HepG2 (cell line): ENCODE results near the gene STN1.

ENCODE experiments used
- CTCF ChIP-seq: sonication (generic); formaldehyde crosslinking; IDR thresholded peaks from 2 replicates; pipeline ENCODE4 v1.5.0; 2020; ENCODE audit warnings: mild to moderate bottlenecking, missing genetic modification reagents, moderate library complexity
- FOXK1 ChIP-seq: sonication (generic); formaldehyde crosslinking; IDR thresholded peaks from 2 replicates; pipeline ENCODE4 v1.4.0; 2020; ENCODE audit warnings: low read depth, missing genetic modification reagents, borderline replicate concordance
- HDAC6 ChIP-seq: fragments of 200-600 bp; sonication (generic); IDR thresholded peaks from 2 replicates; pipeline ENCODE4 v1.7.0; 2017; ENCODE audit warnings: mild to moderate bottlenecking, antibody characterized with exemption, low read length, low read depth
- HNRNPH1 ChIP-seq: fragments of 200-400 bp; formaldehyde crosslinking; optimal IDR thresholded peaks from 2 replicates; pipeline ENCODE3; 2017; ENCODE audit warnings: mild to moderate bottlenecking, low read depth, low read length
- NR1H2 ChIP-seq: sonication (generic); formaldehyde crosslinking; IDR thresholded peaks from 2 replicates; pipeline ENCODE4 v1.8.1; 2022; ENCODE audit warnings: low read depth, missing genetic modification reagents, borderline replicate concordance
- THRA ChIP-seq: sonication (generic); formaldehyde crosslinking; IDR thresholded peaks from 2 replicates; pipeline ENCODE4 v1.4.0; 2020; ENCODE audit warnings: missing genetic modification reagents, borderline replicate concordance
- ZFP36 ChIP-seq: fragments of 150-350 bp; IDR thresholded peaks from 2 replicates; pipeline ENCODE4 v1.6.1; 2018; ENCODE audit warnings: borderline replicate concordance, low read length, low read depth; ENCODE audit not compliant: partially characterized antibody
- ZNF264 ChIP-seq: sonication (generic); formaldehyde crosslinking; IDR thresholded peaks from 2 replicates; pipeline ENCODE4 v1.4.0; 2020; ENCODE audit warnings: missing genetic modification reagents
- ZNF30 ChIP-seq: sonication (generic); formaldehyde crosslinking; IDR thresholded peaks from 2 replicates; pipeline ENCODE4 v1.5.0; 2020; ENCODE audit warnings: mild to moderate bottlenecking, missing genetic modification reagents
- ZNF317 ChIP-seq: sonication (generic); formaldehyde crosslinking; IDR thresholded peaks from 2 replicates; pipeline ENCODE4 v1.5.0; 2020; ENCODE audit warnings: mild to moderate bottlenecking, missing genetic modification reagents
- ZNF530 ChIP-seq: sonication (generic); formaldehyde crosslinking; IDR thresholded peaks from 2 replicates; pipeline ENCODE4 v1.5.0; 2020; ENCODE audit warnings: low read depth, mild to moderate bottlenecking, missing genetic modification reagents

- no peak for TF ChIP-seq HNRNPH1
- no peak for TF ChIP-seq ZNF530
- no peak for TF ChIP-seq FOXK1
- no peak for TF ChIP-seq ZFP36
- no peak for TF ChIP-seq ZNF30 (CRISPR knock-in tag)
- TF ChIP-seq ZNF317 (CRISPR knock-in tag): no peak
- no peak for TF ChIP-seq CTCF (CRISPR knock-in tag)
- no peak for TF ChIP-seq NR1H2
- TF ChIP-seq ZNF264: no peak
- no peak for TF ChIP-seq HDAC6
- no peak for TF ChIP-seq THRA (CRISPR knock-in tag)
These were observed 48.6 kb downstream of the STN1 start for GRCh38 chr10:103869336-103869735.
